Measurements from ENCODE around the gene TRUB2.

The TRUB2 gene

GRCh38 chr9:128297221-128297773, 24.9 kb downstream of the TRUB2 start:
- DNase-seq = no peak

DNA sequence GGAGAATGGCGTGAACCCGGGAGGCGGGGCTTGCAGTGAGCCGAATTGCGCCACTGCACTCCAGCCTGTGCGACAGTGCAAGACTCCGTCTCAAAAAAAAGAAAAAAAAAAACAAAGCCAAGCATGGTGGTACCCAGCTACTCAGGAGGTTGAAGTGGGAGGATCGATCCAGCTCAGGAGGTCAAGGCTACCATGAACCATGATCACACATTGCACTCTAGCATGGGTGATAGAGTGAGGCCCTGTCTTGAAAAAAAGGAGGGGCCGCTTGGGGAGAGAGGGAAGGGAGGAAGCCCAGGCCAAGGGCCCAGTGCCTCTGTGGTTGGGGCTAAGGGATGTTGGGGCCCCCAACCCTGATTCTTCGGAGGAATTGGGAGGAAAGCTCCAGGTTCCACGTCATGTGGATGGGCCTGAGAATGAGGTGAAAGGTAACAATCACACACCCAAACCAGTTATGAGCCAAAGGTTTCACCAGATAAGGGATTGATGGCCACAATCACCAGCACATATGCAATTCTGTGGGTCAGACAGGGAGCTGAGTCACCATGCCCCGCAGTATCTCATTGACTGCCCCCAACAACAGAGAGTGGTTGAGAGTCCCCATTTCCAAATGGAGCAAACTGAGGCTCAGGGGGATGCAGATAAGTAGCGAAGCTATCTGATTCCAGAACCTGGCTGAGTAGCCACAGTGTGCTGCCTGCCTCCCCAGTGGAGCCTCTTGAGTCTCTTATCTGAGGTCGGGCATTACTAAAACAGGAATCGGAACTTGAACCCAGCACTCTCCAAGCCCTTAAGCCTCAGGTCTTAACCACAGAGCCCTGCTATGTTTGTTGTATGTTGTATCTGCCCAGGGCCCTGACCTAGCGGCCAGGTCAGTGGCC, 25.7 kb downstream of the TRUB2 start:
- no peak for DNase-seq

DNA sequence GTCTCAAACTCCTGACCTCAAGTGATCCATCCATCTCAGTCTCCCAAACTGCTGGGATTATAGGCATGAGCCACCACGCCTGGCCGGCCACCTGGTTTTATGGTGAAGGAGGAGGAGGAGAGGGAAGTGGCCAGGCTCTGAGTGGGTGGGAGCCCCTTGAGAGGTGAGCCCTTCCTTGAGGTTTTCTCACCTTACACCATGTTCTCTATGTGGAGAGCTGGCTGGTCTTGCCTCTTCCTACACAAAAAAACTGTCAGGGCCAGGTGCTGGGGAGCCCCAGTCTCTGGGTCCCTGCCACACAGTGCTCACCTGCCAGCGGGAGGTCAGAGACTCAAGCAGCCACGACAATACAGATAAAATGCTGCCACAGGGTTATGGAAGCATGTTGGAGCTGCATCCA, 28.1 kb downstream of the TRUB2 start:
- DNase-seq = peak; percentile 41

DNA sequence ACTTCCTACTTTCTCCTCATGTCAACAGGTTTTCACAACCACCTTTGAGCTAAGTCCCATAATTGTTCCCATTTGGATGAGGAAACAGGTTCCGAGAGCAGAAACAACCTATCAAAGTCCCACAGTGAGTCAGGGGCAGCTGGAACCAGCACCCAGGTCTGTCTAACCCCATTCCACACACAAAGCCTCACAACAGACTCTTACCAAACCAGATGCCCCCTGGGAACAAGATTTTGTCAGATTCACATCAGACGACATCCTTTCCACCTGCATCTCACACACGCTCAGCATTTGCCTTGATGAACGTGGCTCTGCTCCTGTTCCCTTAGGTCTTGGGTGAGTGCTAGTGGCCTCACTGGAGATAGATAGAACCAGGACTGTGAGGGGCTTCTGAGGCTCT, 29.2 kb downstream of the TRUB2 start:
- DNase-seq = no peak

GRCh38 chr9:128292009-128292408, 30.2 kb downstream of the TRUB2 start:
- no peak for DNase-seq

DNA sequence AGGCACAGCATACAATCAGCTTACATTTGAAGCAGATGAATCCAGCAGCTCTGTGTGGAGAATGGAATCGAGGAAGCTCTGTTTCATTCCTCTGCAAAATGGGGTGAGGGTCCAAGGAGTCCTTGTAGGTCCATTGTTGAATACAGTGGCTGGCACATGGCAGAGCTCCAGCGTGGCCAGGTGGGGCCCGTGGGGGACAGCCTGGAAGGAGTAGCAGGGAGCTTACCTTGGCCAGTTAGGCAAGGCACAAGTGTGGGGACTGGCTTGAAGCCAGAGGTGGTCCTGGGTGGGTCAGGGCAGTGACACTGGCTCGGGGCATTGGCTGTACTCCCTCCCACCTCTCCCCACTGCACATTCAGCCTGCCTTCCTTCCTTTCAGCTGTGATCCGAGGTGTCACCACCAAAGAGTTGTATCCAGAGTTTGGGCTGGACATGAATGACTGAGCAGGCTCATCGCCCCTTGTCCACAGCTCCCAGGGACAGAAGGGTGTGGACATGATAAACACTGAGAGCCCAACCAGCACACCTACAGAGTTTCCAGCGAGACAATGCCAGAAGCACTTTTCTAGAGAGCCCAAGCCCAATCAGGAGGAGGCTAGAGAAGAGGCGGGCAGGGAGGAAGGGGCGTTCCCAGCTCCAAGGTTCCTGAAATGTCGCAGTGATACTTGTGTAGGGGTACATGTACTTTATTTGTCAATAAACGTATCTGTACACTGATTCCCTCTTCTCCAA, 33.8 kb downstream of the TRUB2 start:
- no peak for DNase-seq

GRCh38 chr9:128286440-128286839, 35.8 kb downstream of the TRUB2 start:
- DNase-seq = no peak

DNA sequence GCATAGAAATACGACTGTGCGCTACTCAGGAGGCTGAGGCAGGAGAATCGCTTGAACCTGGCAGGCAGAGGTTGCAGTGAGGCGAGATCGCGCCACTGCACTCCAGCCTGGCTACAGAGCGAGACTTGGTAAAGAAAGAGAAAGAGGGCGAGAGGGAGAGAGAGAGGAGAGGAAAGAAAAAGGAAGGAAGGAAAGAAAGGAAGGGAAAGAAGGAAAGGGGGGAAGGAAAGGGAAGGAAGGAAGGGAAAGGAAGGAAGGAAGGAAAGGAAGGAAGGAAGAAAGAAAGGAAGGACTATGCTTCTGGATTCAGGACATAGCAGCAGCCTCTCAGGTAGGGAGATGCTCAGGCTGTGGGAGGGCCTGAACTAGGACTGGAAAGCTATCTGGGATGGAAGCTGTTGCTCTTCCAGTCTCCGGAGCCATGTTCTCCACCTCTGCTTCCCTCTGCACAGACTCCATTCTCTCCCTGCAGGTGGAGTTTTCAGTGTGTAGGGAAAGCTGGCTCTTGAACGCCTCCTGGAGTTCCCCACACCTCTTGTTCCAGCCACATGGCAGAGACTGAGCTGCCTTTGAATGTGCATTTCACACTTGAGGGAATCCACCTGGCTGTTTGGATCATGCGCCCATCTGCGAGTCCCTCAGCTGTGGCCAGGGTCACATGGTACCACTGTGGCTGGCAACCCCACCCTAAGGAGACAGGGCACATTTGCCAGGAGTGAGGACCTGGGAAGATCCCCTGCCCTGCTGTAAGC, 37.0 kb downstream of the TRUB2 start:
- no peak for DNase-seq

DNA sequence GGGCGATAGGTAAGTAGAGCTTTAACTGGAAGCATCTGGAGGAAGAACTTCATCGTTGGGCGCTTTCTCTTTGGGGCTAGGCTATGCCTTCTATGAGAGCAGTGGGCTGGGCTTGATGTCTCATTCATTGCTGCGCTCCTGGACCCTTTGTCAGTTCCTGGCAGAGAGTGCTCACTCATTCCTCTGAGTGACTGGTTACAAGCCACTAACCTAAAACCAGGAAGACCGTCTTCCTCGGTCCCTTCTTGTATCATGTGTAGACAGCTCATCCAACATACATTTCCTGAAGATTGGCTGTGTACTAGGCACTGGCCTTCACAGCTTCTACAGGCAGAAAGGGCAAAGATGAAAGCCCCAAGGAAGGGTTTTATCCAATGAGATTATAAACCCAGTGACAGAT, 39.7 kb downstream of the TRUB2 start:
- no peak for DNase-seq

DNA sequence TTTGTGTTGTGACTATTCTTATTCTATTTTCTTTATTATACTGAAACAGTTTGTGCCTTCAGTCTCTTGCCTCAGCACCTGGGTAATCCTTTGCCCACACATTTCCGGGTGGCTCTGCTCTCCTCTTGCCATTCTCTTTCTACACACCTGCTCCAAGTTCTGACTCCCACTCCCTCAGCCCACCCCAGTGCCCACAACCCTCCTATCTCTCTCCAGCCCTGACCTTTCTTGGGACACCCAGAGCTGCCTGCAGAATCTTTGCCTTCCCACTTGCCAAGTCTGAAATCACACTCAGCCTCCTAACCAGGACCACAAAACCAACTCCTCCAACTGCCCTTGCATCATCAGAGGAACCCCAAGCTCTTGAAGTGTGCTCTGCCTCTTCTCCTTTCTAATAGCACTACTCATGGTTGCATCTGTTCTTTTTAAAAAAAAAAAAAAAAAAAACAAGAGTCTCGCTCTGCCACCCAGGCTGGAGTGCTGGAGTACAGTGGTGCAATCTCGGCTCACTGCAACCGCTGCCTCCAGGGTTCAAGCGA, 42.1 kb downstream of the TRUB2 start:
- no peak for DNase-seq

DNA sequence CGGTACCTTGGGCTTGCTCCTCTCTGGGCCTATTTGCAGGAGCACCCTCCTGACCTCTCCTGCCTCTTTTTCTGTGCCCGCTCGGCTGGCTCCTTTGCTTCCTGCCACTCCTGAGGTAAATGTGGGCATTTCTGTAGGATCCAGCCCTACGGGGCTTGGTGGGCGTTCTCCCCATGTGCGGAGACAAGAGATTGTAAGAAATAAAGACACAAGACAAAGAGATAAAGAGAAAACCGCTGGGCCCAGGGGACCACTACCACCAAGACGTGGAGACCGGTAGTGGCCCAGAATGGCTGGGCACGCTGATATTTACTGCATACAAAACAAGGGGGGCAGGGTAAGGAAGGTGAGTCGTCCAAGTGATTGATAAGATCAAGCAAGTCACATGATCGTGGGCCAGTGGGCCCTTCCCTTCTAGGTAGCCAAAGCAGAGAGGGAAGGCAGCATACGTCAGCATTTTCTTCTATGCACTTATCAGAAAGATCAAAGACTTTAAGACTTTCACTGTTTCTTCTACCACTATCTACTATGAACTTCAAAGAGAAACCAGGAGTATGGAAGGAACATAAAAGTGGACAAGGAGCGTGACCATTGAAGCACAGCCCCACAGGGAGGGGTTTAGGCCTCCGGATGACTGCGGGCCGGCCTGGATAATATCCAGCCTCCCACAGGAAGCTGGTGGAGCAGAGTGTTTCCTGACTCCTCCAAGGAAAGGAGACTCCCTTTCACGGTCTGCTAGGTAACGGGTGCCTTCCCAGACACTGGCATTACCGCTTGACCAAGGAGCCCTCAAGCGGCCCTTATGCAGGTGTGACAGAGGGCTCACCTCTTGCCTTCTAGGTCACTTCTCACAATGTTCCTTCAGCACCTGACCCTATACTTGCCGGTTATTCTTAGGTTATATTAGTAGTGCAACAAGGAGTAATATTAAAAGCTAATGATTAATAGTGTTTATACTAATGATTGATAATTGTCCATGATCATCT, 42.9 kb downstream of the TRUB2 start:
- DNase-seq = peak; percentile 71

- DNase-seq = peak; percentile 83
These were observed 45.5 kb downstream of the TRUB2 start for GRCh38 chr9:128276574-128277270.

- peak; percentile 99 for DNase-seq
These were observed 46.2 kb downstream of the TRUB2 start, which contains the start of gene SWI5 for GRCh38 chr9:128276008-128276573. Gene SWI5, plus strand, starts transcription at chr9:128276276.

- peak; percentile 71 for DNase-seq
These were observed 46.8 kb downstream of the TRUB2 start, which contains the start of gene GOLGA2 for GRCh38 chr9:128275198-128276007. Gene GOLGA2, minus strand, starts transcription at chr9:128276007. Its CDS starts 31 bp downstream, at chr9:128275976.

DNA sequence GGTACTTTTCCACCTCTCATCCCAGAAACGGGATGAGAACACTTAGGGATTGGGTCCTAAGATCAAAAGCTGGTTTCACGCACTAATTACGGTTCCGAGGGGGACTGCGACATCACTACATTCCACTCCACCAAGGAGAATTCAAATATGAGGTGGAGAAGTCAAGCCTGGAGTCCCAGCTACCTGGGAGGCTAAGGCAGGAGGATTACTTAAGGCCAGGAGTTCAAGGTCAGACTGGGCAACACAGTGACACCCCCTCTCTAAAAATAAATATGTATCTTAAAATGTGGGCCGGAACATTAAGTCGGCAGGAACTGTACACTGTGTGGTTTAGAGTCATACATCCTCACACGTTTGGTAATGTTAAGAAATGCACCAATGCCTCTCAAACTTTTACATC, 48.0 kb downstream of the TRUB2 start:
- no peak for DNase-seq

- no peak for DNase-seq
These were observed 50.7 kb downstream of the TRUB2 start for GRCh38 chr9:128271512-128271911.

DNA sequence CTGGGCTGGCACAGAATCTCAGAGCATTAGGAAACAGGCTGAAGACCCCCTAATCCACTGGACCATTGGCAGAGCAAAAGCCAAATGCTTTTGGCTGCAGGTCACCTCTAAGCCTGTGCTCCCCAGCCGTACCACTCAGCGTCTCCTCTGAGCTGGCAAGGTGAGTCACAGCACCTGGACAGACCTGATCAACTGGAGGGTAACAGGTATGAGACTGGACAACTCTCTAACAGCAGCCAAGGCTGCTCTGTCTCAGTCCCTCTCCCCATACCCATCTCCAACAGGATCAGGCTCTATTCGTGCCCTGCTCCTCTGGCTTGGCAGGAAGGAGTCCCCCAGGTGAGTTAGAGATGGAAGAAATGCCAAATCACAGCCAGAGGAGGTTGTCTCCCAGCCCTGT, 51.1 kb downstream of the TRUB2 start:
- DNase-seq = peak; percentile 83

GRCh38 chr9:128266868-128267590, 55.2 kb downstream of the TRUB2 start:
- no peak for DNase-seq

- no peak for DNase-seq
These were observed 56.8 kb downstream of the TRUB2 start for GRCh38 chr9:128265348-128265847.
